ENCODE measurements around the gene RBM6.
"Not testable (repeated sequence)": the region's sequence is repeated elsewhere in the genome, so short reads cannot be mapped to it uniquely, and the experiment has no call there.

The RBM6 gene

DNA sequence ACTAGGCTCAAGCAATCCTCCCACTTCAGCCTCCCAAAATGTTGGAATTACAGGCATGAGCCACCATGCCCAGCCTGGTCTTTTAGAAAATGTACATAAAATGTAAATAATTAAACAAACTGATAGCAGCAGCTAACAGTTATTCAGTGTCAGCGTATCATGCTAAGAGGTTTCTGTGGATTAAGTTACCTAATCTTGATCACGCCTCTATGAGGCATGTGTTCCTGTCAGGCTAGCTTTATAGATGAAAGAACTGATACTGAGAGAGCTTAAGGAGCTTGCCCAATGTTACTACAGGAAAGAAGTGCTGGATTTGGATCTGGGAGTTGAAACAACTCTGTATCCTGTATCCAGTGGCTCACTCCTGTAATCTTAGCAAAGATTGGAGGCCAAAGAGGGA is 25.0 kb upstream of the RBM6 start:
- no peak for DNase-seq

DNA sequence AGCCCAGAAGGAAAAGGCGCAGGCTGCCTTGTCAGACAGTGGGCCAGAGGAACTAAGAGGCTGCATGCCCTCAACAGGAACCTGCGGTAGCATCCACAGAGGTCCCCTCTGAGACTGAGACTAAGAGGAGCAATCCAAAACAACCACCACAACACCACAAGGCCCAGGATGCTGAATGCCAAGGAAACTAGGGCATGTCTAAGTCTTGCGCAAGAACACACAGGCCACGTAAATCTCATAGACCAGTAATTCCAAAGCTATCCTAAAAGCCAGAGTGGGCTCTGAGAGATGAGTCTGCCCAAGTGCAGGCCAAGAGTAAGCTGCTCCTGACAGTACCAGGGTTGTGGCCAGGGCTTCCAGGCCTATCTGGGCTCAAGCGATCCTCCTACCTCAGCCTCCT is 23.3 kb upstream of the RBM6 start:
- no peak for DNase-seq

DNA sequence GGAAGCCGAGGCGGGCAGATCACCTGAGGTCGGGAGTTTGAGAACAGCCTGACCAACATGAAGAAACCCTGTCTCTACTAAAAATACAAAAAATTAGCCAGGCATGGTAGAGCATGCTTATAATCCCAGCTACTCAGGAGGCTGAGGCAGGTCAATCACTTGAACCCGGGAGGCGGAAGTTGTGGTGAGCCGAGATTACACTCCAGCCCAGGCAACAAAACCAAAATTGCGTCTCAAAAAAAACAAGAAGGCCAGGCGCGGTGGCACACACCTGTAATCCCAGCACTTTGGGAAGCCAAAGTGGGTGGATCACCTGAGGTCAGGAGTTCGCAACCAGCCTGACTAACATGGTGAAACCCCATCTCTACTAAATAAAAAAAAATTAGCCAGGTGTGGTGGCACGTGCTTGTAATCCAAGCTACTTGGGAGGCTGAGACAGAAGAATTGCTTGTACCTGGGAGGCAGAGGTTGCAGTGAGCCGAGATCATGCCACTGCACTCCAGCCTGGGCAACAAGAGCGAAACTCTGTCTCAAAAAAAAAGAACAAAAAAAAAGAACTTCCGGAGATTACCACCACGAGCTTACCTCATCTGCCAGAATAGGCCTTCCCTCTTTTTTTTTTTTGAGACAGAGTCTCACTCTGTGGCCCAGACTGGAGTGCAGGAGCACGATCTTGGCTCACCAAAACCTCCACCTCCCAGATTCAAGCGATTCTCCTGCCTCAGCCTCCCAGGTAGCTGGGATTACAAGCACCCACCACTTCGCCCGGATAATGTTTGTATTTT is 22.0 kb upstream of the RBM6 start:
- DNase-seq, result not testable (repeated sequence)

DNA sequence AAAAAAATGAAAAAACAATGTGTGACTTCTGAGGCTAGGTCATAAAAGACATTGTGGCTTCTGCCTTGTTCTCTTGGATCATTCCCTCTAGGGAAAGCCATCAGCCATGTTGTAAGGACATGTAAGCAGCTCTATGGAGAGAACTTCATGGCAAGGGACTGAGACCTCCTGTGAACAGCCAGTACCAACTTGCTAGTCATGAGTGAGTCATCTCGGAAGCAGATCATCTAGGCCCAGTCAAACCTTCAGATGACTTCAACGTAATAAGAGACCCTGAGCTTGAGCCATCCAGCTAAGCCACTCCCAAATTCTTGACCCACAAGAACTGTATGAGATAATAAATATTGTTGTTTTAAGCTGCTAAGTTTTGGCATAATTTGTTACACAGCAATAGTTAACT is 15.3 kb upstream of the RBM6 start:
- DNase-seq, result no peak

DNA sequence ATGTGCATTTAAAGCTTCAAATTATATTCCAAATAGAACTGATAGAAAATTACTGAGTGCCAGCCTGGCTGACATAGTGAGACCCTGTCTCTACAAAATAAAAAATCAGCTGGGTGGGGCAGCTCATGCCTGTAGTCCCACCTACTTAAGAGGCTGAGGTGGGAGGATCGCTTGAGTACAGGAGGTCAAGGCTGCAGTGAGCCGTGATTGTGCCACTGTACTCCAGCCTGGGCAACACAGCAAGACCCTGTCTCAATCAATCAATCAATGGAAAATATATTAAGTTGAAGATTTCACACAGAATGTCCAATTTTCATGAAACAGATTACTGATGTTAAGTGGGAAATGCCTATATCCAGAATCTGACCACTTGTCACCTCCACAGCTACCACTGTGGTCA is 14.5 kb upstream of the RBM6 start:
- no peak for DNase-seq

DNA sequence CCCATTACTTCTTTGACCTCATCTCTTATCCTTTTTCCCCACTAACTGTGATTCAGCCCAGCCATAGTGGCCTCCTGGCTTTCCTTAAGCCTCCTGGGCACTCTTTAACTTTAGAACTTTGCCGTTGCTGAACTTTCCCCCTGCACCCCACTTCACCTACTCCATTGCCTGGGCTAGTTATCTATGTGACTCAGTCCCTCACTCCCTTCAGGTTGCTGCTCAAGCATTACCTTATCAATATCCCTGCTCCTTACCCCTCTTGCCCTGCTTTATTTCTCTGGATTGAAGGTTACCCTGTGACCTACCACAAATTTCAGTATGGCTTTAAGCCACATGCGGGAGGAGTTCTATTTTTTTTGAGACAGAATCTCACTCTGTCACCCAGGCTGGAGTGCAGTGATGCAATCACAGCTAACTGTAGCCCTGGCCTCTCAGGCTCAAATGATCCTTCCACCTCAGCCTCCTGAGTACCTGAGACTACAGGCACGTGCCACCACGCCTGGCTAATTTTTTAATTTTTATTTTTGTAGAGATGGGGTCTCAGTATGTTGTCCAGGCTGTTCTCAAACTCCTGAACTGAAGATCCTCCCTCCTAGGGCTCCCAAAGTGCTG is 13.7 kb upstream of the RBM6 start:
- no peak for DNase-seq

DNA sequence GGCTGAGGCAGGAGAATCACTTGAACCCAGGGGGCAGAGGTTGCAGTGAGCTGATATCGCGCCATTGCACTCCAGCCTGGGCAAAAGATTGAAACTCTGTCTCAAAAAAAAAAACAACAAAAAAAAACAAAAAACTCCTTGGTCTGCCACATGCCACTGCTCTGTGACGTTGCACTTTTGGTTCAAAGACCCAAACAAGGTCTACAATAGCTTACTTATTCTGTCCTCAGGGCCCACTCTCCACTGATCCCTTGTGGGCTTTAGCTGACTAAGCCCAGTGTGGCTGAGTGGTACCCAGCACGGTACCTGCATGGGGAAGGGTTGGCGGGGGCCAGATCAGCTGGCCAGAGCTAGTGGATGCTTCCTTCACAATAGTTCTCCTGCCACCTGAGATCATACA is 12.2 kb upstream of the RBM6 start:
- DNase-seq, result no peak

DNA sequence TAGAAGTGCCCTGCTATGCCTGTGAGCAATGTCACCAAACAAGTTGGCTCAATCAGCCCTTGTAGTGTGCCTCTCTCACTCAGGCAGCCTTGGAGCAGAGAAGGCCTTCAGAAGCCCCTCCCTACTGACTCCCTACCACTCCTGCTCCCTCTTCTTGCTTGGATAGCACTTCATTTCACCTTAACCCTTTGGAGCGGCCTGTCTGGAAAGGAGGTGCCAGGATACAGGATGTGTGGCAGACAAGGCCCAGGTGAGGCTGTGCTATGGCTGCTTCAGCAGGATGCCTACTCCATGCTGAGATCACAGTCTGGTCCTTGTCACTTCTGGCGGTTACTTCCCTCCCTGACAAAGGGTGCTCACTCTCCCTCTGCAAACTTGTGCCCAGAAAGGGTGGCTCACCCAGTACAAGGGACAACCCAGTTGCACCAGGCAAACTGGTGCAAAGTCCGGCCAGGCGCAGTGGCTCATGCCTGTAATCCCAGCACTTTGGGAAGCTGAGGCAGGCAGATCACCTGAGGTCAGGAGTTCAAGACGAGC is 11.4 kb upstream of the RBM6 start:
- no peak for DNase-seq

DNA sequence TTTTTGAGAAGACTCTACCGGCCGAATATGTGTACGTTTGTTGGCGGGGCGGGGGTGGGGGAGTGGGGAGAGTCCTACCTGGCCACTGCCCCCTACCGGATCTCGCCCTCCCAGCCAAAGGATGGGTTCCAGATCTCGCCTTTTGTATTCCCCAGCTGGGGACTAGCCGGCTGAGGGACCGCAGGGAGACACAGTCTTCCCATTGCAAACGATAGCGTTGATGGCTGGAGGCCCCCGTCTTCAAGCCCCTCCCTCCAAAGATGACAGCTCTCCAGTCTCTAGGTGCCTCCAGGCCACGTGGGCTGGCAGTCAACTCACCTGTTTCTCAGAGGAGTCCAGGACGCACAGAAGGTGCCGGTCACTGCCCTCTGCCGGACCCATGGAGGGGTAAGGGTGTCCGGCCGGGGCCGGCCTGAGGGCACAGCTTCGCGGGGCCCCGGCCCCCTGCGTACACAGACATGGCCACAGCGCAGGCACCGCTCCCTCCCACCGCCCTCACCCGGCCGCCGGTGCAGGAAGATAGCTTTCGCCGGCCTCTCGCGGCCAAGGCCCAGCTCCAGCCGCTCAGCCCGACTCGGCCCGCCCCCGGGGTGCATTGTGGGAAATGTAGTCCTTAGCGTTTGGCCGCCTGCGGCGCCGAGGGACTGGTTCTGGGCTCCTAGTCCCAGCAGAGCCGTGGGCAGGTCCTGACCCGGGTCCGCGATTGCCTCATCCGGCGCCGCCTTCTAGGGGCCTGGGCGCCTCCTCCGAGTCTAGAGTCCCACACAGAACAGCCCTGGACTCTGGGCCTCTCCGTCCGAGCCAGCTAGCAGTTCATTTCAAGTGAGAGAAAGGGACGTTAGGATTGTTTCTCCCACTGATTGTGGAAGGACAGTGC is 10.4 kb upstream of the RBM6 start, which contains the start of gene MON1A:
Gene MON1A, minus strand, starts transcription at position 521 of the 877 bp plus-strand sequence. CDS start 16,465 bp downstream, outside the sequence.
- peak; percentile 91 for DNase-seq

DNA sequence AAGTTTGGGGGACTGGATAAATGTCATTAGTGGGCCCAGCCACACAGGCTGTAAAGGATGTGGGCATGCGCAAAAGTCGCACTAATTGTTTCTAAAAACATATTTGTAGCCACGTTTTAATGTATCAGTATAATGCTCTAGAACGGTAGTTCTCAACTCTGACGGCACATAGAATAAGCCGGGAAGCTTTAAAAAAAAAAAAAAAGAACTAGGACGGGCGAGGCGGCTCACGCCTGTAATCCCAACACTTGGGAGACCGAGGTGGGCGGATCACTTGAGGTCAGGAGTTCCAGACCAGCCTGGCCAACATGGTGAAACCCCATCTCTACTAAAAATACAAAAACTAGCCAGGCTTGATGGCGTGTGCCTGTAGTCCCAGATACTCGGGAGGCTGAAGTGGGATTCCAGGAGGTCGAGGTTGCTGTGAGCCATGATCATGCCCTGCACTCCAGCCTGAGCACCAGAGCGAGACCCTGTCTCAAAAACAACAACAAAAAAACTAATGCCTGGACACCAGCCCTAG is 9.7 kb upstream of the RBM6 start:
- DNase-seq, result no peak

DNA sequence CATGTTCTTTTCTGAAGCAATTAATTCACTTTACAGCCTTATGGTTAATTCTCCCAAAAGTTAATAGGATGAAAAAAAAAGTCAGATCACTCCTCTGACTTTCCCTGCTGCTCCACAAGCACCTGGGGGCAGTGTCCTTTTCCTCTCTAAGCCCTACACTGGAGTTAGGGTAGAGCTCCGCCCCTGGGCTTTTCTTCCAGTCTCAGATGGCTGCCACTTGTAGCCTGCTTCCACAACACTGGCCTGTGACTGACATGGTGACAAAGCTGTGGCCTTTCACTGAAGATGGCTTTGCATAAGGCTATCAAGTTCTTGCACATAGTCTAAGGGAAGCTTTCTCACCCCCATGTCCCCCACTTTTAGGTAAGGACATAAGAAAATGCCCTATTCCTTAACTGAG is 9.0 kb upstream of the RBM6 start:
- no peak for DNase-seq

DNA sequence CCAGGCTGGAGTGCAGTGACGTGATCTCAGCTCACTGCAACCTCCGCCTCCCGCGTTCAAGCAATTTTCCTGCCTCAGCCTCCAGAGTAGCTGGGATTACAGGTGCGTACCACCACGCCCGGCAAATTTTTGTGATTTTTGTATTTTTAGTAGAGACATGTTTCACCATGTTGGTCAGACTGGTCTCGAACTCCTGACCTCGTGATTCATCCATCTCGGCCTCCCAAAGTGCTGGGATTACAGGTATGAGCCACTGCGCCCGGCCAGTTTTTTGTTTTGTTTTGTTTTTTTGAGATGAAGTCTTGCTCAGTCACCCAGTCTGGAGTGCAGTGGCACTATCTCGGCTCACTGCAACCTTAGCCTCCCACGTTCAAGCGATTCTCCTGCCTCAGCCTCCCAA is 7.7 kb upstream of the RBM6 start:
- DNase-seq, result not testable (repeated sequence)

DNA sequence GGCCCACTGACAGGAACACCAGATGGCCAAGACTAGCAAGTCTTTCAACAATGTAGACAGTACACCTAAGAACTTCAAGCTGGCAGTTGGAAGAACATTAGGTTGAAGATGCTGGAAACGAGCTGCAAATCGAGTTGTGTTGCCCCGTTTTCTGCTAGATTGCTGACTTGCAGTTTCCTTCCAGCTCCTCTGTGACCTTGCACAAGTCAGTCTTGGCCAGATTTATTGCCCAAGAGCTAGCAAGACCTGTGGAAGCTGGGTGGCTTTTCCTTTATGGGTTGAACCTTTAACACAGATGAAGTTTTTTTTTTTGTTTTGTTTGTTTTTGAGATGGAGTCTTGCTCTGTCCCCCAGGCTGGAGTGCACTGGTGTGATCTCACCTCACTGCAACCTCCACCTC is 2.9 kb upstream of the RBM6 start:
- DNase-seq, result no peak

DNA sequence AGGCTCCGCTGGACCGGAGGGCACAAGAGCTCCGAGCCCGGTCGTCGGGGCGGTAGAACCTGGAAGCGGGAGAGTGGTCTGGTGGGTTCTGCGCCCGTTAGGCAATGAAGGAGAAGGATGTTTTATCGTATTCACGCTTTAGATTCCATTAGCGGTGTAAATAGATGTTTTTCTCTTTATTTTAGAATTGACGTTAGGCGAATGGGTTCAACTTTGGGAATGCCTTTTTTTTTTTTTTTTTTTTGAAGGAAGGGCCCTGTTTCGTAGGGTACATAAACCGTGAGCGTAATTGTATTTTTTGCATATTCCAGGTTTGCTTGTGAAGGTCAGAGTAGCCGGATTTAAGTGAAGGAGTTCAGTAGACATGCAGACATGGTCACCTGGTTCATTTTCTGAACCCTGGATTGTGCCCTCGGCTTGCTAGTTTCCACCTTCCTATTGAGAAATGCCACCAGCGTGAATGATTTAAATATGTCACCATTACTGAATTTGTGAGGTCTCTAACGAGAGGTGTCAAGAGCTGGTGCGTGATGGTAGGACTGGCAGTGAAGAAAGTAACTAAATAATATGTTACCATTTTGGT is 808 bp downstream of the RBM6 start:
- DNase-seq, result no peak

DNA sequence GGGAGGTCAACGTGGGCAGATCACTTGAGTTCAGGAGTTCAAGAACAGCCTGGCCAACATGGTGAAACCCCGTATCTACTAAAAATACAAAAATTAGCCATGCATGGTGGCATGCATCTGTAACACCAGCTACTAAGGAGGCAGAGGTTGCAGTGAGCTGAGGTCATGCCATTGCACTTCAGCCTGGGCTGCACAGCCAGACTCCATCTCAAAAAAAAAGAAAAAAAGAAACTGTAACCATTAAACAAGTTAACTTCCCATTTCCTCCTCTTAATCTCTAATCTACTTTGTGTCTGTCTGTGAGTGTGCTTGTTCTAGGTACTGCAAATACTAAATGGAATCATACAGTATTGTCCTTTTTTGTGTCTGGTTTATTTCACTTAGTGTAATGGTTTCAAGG is 2.7 kb downstream of the RBM6 start:
- no peak for DNase-seq

DNA sequence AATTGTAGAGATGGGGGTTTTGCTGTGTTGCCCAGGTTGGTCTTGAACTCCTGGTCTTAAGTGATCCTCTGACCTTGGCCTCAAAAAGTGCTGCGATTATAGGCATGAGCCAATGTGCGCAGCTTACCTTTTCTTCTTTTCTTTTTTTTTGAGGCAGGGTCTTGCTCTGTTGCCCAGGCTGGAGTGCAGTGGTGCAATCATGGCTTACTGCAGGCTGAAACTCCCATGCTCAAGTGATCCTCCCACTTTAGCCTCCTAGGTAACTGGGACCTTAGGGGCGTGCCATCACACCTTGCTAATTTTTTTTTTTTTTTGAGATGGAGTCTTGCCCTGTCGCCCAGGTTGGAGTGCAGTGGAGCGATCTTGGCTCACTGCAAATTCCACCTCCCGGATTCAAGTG is 13.0 kb downstream of the RBM6 start:
- no peak for DNase-seq

DNA sequence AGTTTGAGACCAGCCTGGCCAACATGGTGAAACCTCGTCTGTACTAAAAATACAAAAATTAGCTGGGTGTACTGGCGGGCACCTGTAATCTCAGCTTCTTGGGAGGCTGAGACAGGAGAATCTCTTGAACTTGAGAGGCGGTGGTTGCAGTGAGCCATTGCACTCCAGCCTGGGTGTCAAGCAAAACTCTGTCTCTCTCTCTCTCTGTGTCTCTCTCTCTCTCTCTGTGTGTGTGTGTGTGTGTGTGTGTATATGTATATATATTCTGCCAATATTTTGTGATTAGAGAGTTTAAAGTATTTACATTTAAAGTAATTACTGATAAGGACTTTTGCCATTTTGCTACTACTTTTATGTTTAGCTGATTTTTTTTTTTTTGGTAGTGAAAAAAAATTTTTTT is 15.7 kb downstream of the RBM6 start:
- DNase-seq, result no peak

DNA sequence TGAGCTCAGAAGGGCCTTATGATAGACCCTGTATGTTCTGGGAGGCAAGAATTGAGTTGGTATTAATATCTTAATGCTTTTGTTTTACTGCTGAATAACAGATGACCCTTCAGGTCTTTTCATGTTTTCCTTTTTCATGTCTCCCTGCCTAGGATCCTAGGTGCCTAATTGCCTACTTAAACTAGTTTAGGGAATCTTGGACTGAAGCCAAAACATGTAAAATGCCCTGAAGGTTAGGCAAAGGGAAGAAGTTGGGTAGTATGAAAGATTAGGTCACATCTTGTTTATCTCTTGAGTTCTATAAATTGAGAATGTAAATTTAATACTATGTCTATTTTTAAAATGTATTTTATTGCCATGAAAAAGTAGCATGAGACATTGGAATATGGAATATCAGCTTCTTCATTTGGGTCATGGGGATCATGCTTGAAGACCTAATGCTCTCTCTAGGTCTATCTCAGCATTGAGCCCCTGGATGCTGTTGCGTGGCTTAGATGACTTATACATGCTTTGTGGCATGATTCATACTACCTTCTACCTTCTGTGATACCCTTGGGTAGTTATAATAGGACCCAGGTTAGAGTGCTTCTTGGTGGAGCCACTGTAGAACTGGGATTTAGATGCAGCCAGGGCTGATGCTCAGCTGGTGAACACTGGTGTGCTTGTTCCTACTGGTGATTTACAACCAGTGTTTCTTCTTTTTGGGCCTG is 26.4 kb downstream of the RBM6 start:
- DNase-seq, result no peak

DNA sequence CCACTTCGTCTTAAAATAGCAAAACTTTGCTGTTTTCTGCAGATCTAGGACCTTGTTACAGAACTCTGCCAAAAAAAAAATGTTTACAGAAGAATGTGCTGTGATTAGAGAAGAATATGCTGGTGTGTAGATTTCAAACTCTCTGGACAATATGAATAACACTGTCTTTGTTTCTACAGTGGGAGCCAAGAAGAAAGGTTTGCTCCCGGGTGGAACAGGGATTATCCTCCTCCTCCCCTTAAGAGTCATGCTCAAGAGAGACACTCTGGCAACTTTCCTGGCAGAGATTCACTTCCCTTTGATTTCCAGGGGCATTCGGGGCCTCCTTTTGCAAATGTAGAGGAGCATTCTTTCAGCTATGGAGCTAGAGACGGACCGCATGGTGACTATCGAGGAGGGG is 27.3 kb downstream of the RBM6 start:
- no peak for DNase-seq

DNA sequence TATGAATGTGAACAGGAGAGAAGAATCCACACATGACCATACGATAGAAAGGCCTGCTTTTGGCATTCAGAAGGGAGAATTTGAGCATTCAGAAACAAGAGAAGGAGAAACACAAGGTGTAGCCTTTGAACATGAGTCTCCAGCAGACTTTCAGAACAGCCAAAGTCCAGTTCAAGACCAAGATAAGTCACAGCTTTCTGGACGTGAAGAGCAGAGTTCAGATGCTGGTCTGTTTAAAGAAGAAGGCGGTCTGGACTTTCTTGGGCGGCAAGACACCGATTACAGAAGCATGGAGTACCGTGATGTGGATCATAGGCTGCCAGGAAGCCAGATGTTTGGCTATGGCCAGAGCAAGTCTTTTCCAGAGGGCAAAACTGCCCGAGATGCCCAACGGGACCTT is 28.4 kb downstream of the RBM6 start:
- DNase-seq, result no peak

DNA sequence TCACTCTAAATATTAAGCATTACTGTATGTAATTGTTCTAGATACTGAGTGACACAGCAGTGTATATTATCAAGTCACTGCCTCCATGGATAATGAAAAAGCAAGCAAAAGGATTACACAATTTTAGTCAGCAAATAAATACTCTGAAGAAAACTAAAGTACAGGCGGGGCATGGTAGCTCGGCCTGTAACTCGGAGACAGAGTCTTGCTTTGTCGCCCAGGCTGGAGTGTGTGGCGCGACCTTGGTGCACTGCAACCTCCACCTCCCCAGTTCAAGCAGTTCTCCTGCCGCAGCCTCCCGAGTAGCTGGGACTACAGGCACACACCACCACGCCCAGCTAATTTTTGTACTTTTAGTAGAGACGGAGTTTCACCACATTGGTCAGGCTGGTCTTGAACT is 32.7 kb downstream of the RBM6 start:
- no peak for DNase-seq

DNA sequence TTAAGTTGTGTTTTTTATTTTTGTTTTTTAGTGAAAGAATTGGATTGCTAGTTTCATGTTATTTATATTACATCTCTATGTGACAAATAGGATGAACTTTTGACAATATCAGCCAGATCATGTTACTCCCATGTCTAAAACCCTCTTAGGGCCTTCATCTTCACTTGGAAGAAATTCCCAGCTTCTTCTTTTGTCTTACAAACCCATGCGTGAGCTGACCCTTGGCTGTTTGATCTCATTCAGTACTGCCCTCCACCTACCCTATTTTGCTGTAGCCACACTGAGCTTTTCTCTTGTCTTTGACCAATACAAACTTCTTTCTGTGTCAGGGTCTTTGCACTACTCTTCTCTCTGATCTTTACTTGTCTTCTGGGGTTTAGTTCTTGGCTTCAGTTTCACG is 37.0 kb downstream of the RBM6 start:
- DNase-seq, result no peak
